NOMO-1 (cell line): ENCODE measurements around the gene SLC26A11.
"Not testable (repeated sequence)": the region's sequence is repeated elsewhere in the genome, so short reads cannot be mapped to it uniquely, and the experiment has no call there.

Source experiments
- DNase-seq, 2 experiments: peaks; one replicate each; lab custom pipeline; 2025; ENCODE audit not compliant: unreplicated experiment in 2 of 2; lab: John Stamatoyannopoulos, UW

Gene SLC26A11

DNA sequence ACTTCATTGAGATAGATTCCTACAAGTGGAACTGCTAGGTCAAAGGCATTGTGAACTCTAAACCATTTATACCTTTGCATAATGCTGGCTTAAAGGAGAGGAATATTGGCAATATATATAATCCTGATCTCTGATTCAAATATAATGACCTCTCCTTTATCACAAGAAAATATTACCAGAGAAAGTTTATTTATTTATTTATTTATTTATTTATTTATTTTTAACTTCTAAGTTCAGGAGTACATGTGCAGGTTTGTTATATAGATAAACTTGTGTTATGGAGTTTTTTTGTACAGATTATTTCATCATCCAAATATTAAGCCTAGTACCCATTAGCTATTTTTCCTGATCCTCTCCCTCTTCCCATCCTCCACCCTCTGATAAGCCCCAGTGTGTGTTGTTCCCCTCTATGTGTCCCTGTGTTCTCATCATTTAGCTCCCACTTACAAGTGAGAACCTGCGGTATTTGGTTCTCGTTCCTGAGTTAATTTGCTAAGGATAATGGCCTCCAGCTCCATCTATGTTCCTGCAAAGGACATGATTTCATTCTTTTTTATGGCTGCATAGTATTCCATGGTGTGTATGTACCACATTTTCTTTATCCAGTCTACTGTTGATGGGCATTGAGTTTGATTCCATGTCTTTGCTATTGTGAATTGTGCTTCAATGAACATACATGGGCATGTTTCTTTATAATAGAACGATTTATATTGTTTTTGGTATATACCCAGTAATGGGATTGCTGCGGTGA is 79.3 kb downstream of the SLC26A11 start:
- not testable (repeated sequence) for DNase-seq

- not testable (repeated sequence) for DNase-seq
These were observed 80.5 kb downstream of the SLC26A11 start for GRCh38 chr17:80300756-80301155.
